ENCODE measurements around the gene SIDT2. TPM values are rescaled to one million over a fixed set of nuclear protein-coding genes. Genes with fewer than 3 reads are reported as not detected.

SIDT2 gene
- total and polyA plus RNA-seq, 2 donors (not counting 3 experiments of a cell fraction or from before 2014, with no cell fraction given), result 28.7 to 34.5 TPM

GRCh38 chr11:117170210-117170609 lies 8.3 kb upstream of the SIDT2 start:
- H3K9me1 ChIP-seq (replicated peaks; ENCODE audit: control insufficient read depth, extremely low read depth, insufficient read depth, low read length), result no peaks in the 10 kb centered on the region
- no peak overlapping the region for H2AFZ ChIP-seq (ENCODE audit: low read depth, low read length)
- BruUV-seq (replicated peaks), result no TSS peak
- peaks cover 2% of the 10 kb centered on the region for H3K79me2 ChIP-seq (ENCODE audit: control insufficient read depth, insufficient read depth, low read length)
- H3K4me3 ChIP-seq (replicated peaks in 1 of 3; ENCODE audit: insufficient read depth in 1 of 3, low read depth in 1 of 3, low read length in 3 of 3), result no peak overlapping the region
- no peaks in the 10 kb centered on the region for H3K27me3 ChIP-seq (ENCODE audit: control insufficient read depth in 2 of 2, insufficient read depth in 2 of 2, low read length in 2 of 2)
- CTCF ChIA-PET, result interaction anchor here (1.0 to 1.7 kb wide), 3 partner anchors 8 to 12 kb away, joined by 3 to 7 read pairs (median 3); partner anchors contain the start of gene SIDT2
- intact Hi-C loops (cut with micrococcal nuclease), result no loop called here
- no peak overlapping the region for H3K9ac ChIP-seq (replicated peaks; ENCODE audit: extremely low read depth, insufficient read depth, low read length)
- FAIRE-seq (no peak), DNase-seq (ENCODE audit: low read depth, low spot score) (no peak)
- H4K20me1 ChIP-seq (replicated peaks; ENCODE audit: control insufficient read depth, extremely low read depth, insufficient read depth, low read length), result no peaks in the 10 kb centered on the region
- no peak for TF ChIP-seq POLR2AphosphoS5 (IDR thresholded peaks at IDR 0.05; ENCODE audit: insufficient read depth, low read depth, low read length)
- TF ChIP-seq JUN (IDR thresholded peaks at IDR 0.05; ENCODE audit: borderline replicate concordance, insufficient read depth, insufficient read length, low read depth), result no peak
- no peak overlapping the region for H3K27ac ChIP-seq (ENCODE audit: insufficient read depth, low read depth, low read length)
- peaks cover 14% of the 10 kb centered on the region for H3K4me1 ChIP-seq (ENCODE audit: control insufficient read depth, extremely low read depth, insufficient read depth, low read length)
- POLR2A ChIA-PET, result no interaction called here
- dilution Hi-C loops (cut with MboI; ENCODE audit: extremely low pct_ligation_motif_present, low sequenced_read_pairs), result no loop called here
- H3K4me2 ChIP-seq (ENCODE audit: insufficient read depth, low read length), result no peak overlapping the region
- H3K36me3 ChIP-seq (ENCODE audit: control insufficient read depth in 2 of 2, extremely low read depth in 1 of 2, insufficient read depth in 2 of 2, low read length in 2 of 2), result peaks cover 12 to 22% of the 10 kb centered on the region in 2 experiments
- no peaks in the 10 kb centered on the region for H3K9me3 ChIP-seq (replicated peaks; ENCODE audit: control insufficient read depth, insufficient read depth, low read length)

- FAIRE-seq, result no peak
- H3K27me3 ChIP-seq (ENCODE audit: control insufficient read depth in 2 of 2, insufficient read depth in 2 of 2, low read length in 2 of 2), result no peaks in the 10 kb centered on the region
Measured at GRCh38 chr11:117171007-117171403, 7.5 kb upstream of the SIDT2 start.

More at GRCh38 chr11:117171007-117171403, 7.5 kb upstream of the SIDT2 start:
- no peaks in the 10 kb centered on the region for H3K79me2 ChIP-seq (ENCODE audit: control insufficient read depth, insufficient read depth, low read length)
- DNase-seq (ENCODE audit: low read depth, low spot score), result no peak
- no peak overlapping the region for H3K9ac ChIP-seq (replicated peaks; ENCODE audit: extremely low read depth, insufficient read depth, low read length)
- no TSS peak for BruUV-seq (replicated peaks)
- peaks cover 9 to 18% of the 10 kb centered on the region in 2 experiments for H3K36me3 ChIP-seq (ENCODE audit: control insufficient read depth in 2 of 2, extremely low read depth in 1 of 2, insufficient read depth in 2 of 2, low read length in 2 of 2)
- TF ChIP-seq FOS (IDR thresholded peaks at IDR 0.05; ENCODE audit: borderline replicate concordance, insufficient read depth, low read length) (no peak), CTCF (IDR thresholded peaks at IDR 0.05; ENCODE audit: extremely low read depth in 1 of 2, insufficient read depth in 1 of 2, low read depth in 1 of 2, low read length in 2 of 2) (no peak), EZH2 (IDR thresholded peaks at IDR 0.05; ENCODE audit: borderline replicate concordance, low read depth, low read length, severe bottlenecking) (no peak), POLR2AphosphoS5 (IDR thresholded peaks at IDR 0.05; ENCODE audit: insufficient read depth, low read depth, low read length) (no peak), GATA2 (IDR thresholded peaks at IDR 0.05; ENCODE audit: insufficient read depth, insufficient read length, low read depth, low read length) (no peak), POLR2A (IDR thresholded peaks at IDR 0.05; ENCODE audit: low read depth, low read length) (no peak), JUN (IDR thresholded peaks at IDR 0.05; ENCODE audit: borderline replicate concordance, insufficient read depth, insufficient read length, low read depth) (no peak), MYC (IDR thresholded peaks at IDR 0.05; ENCODE audit: low read depth, low read length) (no peak), MAX (IDR thresholded peaks at IDR 0.05; ENCODE audit: insufficient read depth, insufficient read length) (no peak)
- H4K20me1 ChIP-seq (replicated peaks; ENCODE audit: control insufficient read depth, extremely low read depth, insufficient read depth, low read length), result no peaks in the 10 kb centered on the region
- H3K4me3 ChIP-seq (replicated peaks in 1 of 3; ENCODE audit: insufficient read depth in 1 of 3, low read depth in 1 of 3, low read length in 3 of 3), result no peak overlapping the region
- peaks cover 14% of the 10 kb centered on the region for H3K4me1 ChIP-seq (ENCODE audit: control insufficient read depth, extremely low read depth, insufficient read depth, low read length)
- H3K9me1 ChIP-seq (replicated peaks; ENCODE audit: control insufficient read depth, extremely low read depth, insufficient read depth, low read length), result no peaks in the 10 kb centered on the region
- CTCF ChIA-PET, result interaction anchor here (1.4 kb wide), 1 partner anchor 61 kb away, joined by 5 read pairs; the partner anchor contains the start of gene PCSK7
- dilution Hi-C loops (cut with MboI; ENCODE audit: extremely low pct_ligation_motif_present, low sequenced_read_pairs) (no loop called here), intact Hi-C loops (cut with micrococcal nuclease) (no loop called here)
- no peak overlapping the region for H2AFZ ChIP-seq (ENCODE audit: low read depth, low read length)
- H3K4me2 ChIP-seq (ENCODE audit: insufficient read depth, low read length), result no peak overlapping the region
- no peaks in the 10 kb centered on the region for H3K9me3 ChIP-seq (replicated peaks; ENCODE audit: control insufficient read depth, insufficient read depth, low read length)
- H3K27ac ChIP-seq (ENCODE audit: insufficient read depth, low read depth, low read length), result no peak overlapping the region
- POLR2A ChIA-PET, result no interaction called here

Measured in endothelial cell of umbilical vein (primary cell).